Measurements from ENCODE around the gene FGFBP2. TPM values are rescaled to one million over a fixed set of nuclear protein-coding genes. Genes with fewer than 3 reads are reported as not detected.
A peak's percentile ranks its signal among the peaks of the same experiment; 100 is the strongest.

Gene FGFBP2
- total and polyA plus RNA-seq, 11 donors: 0.39 to 15.6 (median 1.4) TPM

DNA sequence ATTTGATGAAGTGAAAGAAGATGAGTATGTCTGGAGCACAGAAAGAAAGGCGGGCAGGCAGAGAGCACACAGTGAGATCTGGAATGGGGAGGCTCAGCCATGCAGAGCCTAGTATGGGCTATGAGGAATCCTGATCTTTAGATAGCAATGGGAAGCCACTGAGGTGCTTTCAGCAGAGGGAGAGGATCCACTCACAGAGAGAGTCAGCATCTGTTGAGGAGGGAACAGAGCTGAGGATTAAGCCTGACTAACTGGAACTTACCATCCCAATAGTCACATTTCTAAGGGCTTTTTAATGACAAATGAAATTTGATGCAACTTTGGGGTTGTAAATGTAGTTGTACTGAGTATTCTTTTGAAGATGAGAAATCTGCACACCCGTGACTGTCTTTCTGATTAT is 20.6 kb upstream of the FGFBP2 start:
- intact Hi-C loops (cut with DNase I): no loop called here
- no peaks in the 10 kb centered on the region for H3K4me1 ChIP-seq
- H3K27ac ChIP-seq: no peak overlapping the region
- peaks cover 0 to 51% (median 0%) of the 10 kb centered on the region in 9 donors for H3K36me3 ChIP-seq
- ATAC-seq (no peak), DNase-seq (no peak)
- no peak for TF ChIP-seq POLR2A (IDR thresholded peaks at IDR 0.05)
- no peak for TF ChIP-seq CTCF (IDR thresholded peaks at IDR 0.05)
- H3K27me3 ChIP-seq: no peaks in the 10 kb centered on the region
- H3K9me3 ChIP-seq: no peaks in the 10 kb centered on the region
- 93 to 95% (median 95%) methylated on average over 2 of the region's 2 CpGs for WGBS, 4 donors
- no peak overlapping the region for H3K4me3 ChIP-seq

- Histone ChIP-seq H3K9me3 (no peaks in the 10 kb centered on the region), H3K27ac (no peak overlapping the region), H3K4me1 (no peaks in the 10 kb centered on the region), H3K4me3 (no peak overlapping the region), H3K27me3 (no peaks in the 10 kb centered on the region), H3K36me3 (peaks cover 0 to 54% (median 0%) of the 10 kb centered on the region in 9 donors)
- intact Hi-C loops (cut with DNase I): no loop called here
- TF ChIP-seq POLR2A (IDR thresholded peaks at IDR 0.05): no peak
- no peak for TF ChIP-seq CTCF (IDR thresholded peaks at IDR 0.05)
- ATAC-seq: no peak
- WGBS, 4 donors: 91 to 94% (median 94%) methylated on average over 8 of the region's 8 CpGs
- DNase-seq: no peak
These were observed 20.0 kb upstream of the FGFBP2 start for GRCh38 chr4:15982842-15983524.

DNA sequence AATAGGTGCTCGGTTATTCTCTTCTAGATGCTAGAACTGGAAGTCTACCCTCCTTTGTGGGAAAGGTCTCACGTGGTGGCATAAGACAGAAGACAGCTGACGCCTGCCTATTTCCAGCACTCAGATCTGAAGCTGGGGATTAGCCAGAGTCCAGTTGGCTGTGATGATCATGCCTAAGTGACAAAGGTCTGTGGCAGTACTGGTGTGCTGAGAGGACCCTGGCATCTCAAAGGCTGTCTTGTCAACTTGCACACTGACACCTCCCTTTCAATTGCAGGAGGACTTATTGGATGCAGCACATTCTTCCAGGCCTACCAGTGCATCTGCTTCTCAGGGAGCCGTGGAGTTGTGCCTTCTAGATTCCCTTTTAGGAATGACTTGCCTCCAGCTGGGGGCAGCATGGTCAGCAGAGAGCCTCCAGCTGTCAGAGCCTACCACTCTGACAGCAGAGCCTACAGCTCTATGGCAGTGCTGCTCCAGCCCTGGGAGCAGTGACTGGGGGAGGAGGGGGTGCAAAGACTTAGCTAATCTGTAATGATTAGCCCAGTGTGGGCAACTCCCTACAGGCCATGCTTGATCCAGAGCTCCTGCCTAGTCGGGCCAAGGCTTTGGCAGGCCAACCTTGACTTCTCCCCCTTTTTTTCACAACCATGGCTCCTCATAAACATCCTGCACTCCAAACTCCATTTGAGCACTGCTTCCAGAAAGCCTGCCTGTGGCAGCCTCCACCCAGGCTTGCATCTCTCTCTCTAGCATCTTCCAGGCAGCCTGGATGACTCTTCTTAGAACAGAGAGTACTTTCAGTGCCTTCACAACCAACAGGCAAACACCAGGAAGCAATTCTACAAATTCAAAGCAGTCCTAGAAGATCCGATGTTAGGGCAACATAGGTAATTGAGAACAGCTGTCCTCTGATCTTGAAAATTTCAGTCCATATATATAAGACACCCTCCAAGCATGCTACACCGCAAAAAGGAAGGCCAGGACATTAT is 13.8 kb upstream of the FGFBP2 start:
- Histone ChIP-seq H3K9me3 (no peaks in the 10 kb centered on the region), H3K27me3 (no peaks in the 10 kb centered on the region), H3K4me1 (peaks cover 0 to 9% (median 0%) of the 10 kb centered on the region in 12 donors), H3K36me3 (peaks cover 0 to 14% (median 0%) of the 10 kb centered on the region in 9 donors), H3K27ac (no peak overlapping the region), H3K4me3 (no peak overlapping the region)
- peak in 2 of 5 donors; percentile 29 to 52 for DNase-seq
- intact Hi-C loops (cut with DNase I): no loop called here
- WGBS, 4 donors: 66 to 73% (median 69%) methylated on average over 7 of the region's 7 CpGs
- TF ChIP-seq CTCF (IDR thresholded peaks at IDR 0.05) (peak in 1 of 12 donors; percentile 26), POLR2A (IDR thresholded peaks at IDR 0.05) (no peak)
- ATAC-seq: peak; percentile 26 to 88 (median 76)
